Ramos (cell line): ENCODE data around the gene SOCS7.

Experiments used
- in situ Hi-C: fragments of 300-500 bp; cut with MboI; formaldehyde crosslinking; loops from one replicate; pipeline ENCODE4 v1.14.3; 2022; ENCODE audit warnings: low sequenced_read_pairs; ENCODE audit not compliant: unreplicated experiment

SOCS7 gene

GRCh38 chr17:38351412-38352222 lies at the start of gene SOCS7:
Gene SOCS7 (plus strand): TSS chr17:38351844. CDS start chr17:38352053, 209 bp downstream.
- in situ Hi-C loops = no loop called here

GRCh38 chr17:38315497-38315896 lies 36.1 kb upstream of the SOCS7 start:
- in situ Hi-C loops = no loop called here

- in situ Hi-C loops = no loop called here
These were observed 34.6 kb upstream of the SOCS7 start for GRCh38 chr17:38317081-38317480.

- in situ Hi-C loops = no loop called here
These were observed 31.2 kb upstream of the SOCS7 start for GRCh38 chr17:38320482-38320881.

- in situ Hi-C loops = no loop called here
These were observed 29.4 kb upstream of the SOCS7 start for GRCh38 chr17:38322156-38322779.

- in situ Hi-C loops = no loop called here
These were observed 28.7 kb upstream of the SOCS7 start for GRCh38 chr17:38322897-38323296.

- in situ Hi-C loops = no loop called here
These were observed 27.4 kb upstream of the SOCS7 start for GRCh38 chr17:38324141-38324697.

GRCh38 chr17:38324772-38325171 lies 26.9 kb upstream of the SOCS7 start:
- in situ Hi-C loops = no loop called here

- in situ Hi-C loops = no loop called here
These were observed 26.3 kb upstream of the SOCS7 start for GRCh38 chr17:38325221-38325851.

- in situ Hi-C loops = no loop called here
These were observed 24.4 kb upstream of the SOCS7 start for GRCh38 chr17:38326996-38327792.

GRCh38 chr17:38327936-38328335 lies 23.7 kb upstream of the SOCS7 start:
- in situ Hi-C loops = no loop called here

- in situ Hi-C loops = no loop called here
These were observed 23.0 kb upstream of the SOCS7 start for GRCh38 chr17:38328620-38329019.

- in situ Hi-C loops = no loop called here
These were observed 22.4 kb upstream of the SOCS7 start for GRCh38 chr17:38329284-38329683.

- in situ Hi-C loops = no loop called here
These were observed 21.6 kb upstream of the SOCS7 start for GRCh38 chr17:38329808-38330730.

GRCh38 chr17:38330941-38331411 lies 20.7 kb upstream of the SOCS7 start:
- in situ Hi-C loops = no loop called here

GRCh38 chr17:38332735-38333134 lies 18.9 kb upstream of the SOCS7 start:
- in situ Hi-C loops = no loop called here

- in situ Hi-C loops = no loop called here
These were observed 17.9 kb upstream of the SOCS7 start for GRCh38 chr17:38333635-38334295.

- in situ Hi-C loops = no loop called here
These were observed 16.9 kb upstream of the SOCS7 start for GRCh38 chr17:38334480-38335364.
